SKM-1 treated with dmso at 0.1 percent for 144 hours (cell line): Measurements from ENCODE around the gene CDKN1B.

Source experiments
- DNase-seq: peaks from one replicate; lab custom pipeline; 2025; ENCODE audit not compliant: unreplicated experiment; lab: John Stamatoyannopoulos, UW

The CDKN1B gene

GRCh38 chr12:12716793-12717585 lies at the start of gene CDKN1B:
CDKN1B (plus strand) TSS chr12:12717368; CDS start chr12:12717840, 472 bp downstream.
- DNase-seq: peak; percentile 59

GRCh38 chr12:12668005-12668404 lies 49.2 kb upstream of the CDKN1B start:
- DNase-seq: no peak

GRCh38 chr12:12669020-12669419 lies 48.1 kb upstream of the CDKN1B start:
- no peak for DNase-seq

GRCh38 chr12:12671850-12672660 lies 45.1 kb upstream of the CDKN1B start:
- DNase-seq: no peak

- no peak for DNase-seq
Measured at GRCh38 chr12:12673296-12673695, 43.9 kb upstream of the CDKN1B start.

- DNase-seq: no peak
Measured at GRCh38 chr12:12676605-12677004, 40.6 kb upstream of the CDKN1B start.

- no peak for DNase-seq
Measured at GRCh38 chr12:12681061-12681765, 36.0 kb upstream of the CDKN1B start.

- no peak for DNase-seq
Measured at GRCh38 chr12:12682284-12682683, 34.9 kb upstream of the CDKN1B start.

- no peak for DNase-seq
Measured at GRCh38 chr12:12683136-12683697, 34.0 kb upstream of the CDKN1B start.

- DNase-seq: no peak
Measured at GRCh38 chr12:12683725-12684124, 33.4 kb upstream of the CDKN1B start.

- DNase-seq: no peak
Measured at GRCh38 chr12:12684375-12685106, 32.6 kb upstream of the CDKN1B start.

- no peak for DNase-seq
Measured at GRCh38 chr12:12685305-12685704, 31.9 kb upstream of the CDKN1B start.

- no peak for DNase-seq
Measured at GRCh38 chr12:12686472-12686871, 30.7 kb upstream of the CDKN1B start.

GRCh38 chr12:12686925-12687324 lies 30.2 kb upstream of the CDKN1B start:
- DNase-seq: no peak

- no peak for DNase-seq
Measured at GRCh38 chr12:12689647-12690300, 27.4 kb upstream of the CDKN1B start.

GRCh38 chr12:12691549-12691948 lies 25.6 kb upstream of the CDKN1B start:
- DNase-seq: no peak

- DNase-seq: no peak
Measured at GRCh38 chr12:12693111-12693671, 24.0 kb upstream of the CDKN1B start.

- peak; percentile 54 for DNase-seq
Measured at GRCh38 chr12:12696562-12697383, 20.4 kb upstream of the CDKN1B start.

- no peak for DNase-seq
Measured at GRCh38 chr12:12699345-12699744, 17.8 kb upstream of the CDKN1B start.
